ENCODE measurements around the gene ATG9B. TPM values are rescaled to one million over a fixed set of nuclear protein-coding genes. Genes with fewer than 3 reads are reported as not detected.

Gene ATG9B
- total and polyA plus RNA-seq, 2 donors (not counting 3 experiments of a cell fraction or from before 2014, with no cell fraction given), result 0.04 TPM; not detected in 1

DNA sequence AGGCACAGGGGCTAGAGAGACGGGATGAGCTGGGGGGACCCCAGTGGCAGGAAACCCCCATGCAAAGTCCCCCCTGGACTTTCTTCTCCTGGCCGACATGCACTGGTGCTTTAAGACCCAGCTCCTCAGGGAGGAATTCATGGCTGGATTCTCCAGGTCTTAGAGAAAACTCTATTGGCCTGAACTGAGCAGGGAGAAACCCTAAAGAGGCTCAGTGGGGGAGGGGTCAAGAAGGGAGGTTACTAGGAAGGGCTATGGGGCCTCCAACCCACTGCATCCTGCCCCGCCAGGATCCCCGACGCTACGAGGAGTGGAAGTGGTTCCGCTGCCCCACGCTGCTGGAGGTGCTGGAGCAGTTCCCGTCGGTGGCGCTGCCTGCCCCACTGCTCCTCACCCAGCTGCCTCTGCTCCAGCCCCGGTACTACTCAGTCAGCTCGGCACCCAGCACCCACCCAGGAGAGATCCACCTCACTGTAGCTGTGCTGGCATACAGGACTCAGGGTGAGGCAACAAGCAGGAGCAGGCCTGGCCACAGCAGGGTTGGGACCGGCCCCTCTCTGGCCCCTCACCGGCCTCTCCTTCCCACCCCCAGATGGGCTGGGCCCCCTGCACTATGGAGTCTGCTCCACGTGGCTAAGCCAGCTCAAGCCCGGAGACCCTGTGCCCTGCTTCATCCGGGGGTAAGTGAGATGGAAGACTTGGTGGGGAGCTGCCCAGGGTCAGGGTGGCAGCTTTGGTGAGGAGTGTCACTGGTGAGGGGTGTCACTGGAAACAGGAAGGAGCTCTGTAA is 13.8 kb downstream of the ATG9B start:
- Histone ChIP-seq H3K4me2 (ENCODE audit: insufficient read depth, low read length) (no peak overlapping the region), H3K4me3 (replicated peaks in 1 of 3; ENCODE audit: insufficient read depth in 1 of 3, low read depth in 1 of 3, low read length in 3 of 3) (no peak overlapping the region), H2AFZ (ENCODE audit: low read depth, low read length) (no peak overlapping the region), H3K9ac (replicated peaks; ENCODE audit: extremely low read depth, insufficient read depth, low read length) (no peak overlapping the region), H3K9me1 (replicated peaks; ENCODE audit: control insufficient read depth, extremely low read depth, insufficient read depth, low read length) (no peaks in the 10 kb centered on the region), H3K27ac (ENCODE audit: insufficient read depth, low read depth, low read length) (no peak overlapping the region), H3K79me2 (ENCODE audit: control insufficient read depth, insufficient read depth, low read length) (no peaks in the 10 kb centered on the region), H3K36me3 (ENCODE audit: control insufficient read depth in 2 of 2, extremely low read depth in 1 of 2, insufficient read depth in 2 of 2, low read length in 2 of 2) (peaks cover 0 to 26% of the 10 kb centered on the region in 2 experiments), H3K9me3 (replicated peaks; ENCODE audit: control insufficient read depth, insufficient read depth, low read length) (no peaks in the 10 kb centered on the region), H3K4me1 (ENCODE audit: control insufficient read depth, extremely low read depth, insufficient read depth, low read length) (peaks cover 35% of the 10 kb centered on the region), H3K27me3 (ENCODE audit: control insufficient read depth in 2 of 2, insufficient read depth in 2 of 2, low read length in 2 of 2) (no peaks in the 10 kb centered on the region), H4K20me1 (replicated peaks; ENCODE audit: control insufficient read depth, extremely low read depth, insufficient read depth, low read length) (no peaks in the 10 kb centered on the region)
- TF ChIP-seq POLR2AphosphoS5 (IDR thresholded peaks at IDR 0.05; ENCODE audit: insufficient read depth, low read depth, low read length) (peak; percentile 35), GATA2 (IDR thresholded peaks at IDR 0.05; ENCODE audit: insufficient read depth, insufficient read length, low read depth, low read length) (no peak)
- CTCF ChIA-PET, result interaction anchor here (0.9 to 9.4 kb wide), 13 partner anchors 10 to 725 kb away, joined by 3 to 107 read pairs (median 6); partner anchors contain the start of genes ATG9B and NOS3
- intact Hi-C loops (cut with micrococcal nuclease), result no loop called here
- dilution Hi-C loops (cut with MboI; ENCODE audit: extremely low pct_ligation_motif_present, low sequenced_read_pairs), result no loop called here
- FAIRE-seq, result no peak
- no peak for DNase-seq (ENCODE audit: low read depth, low spot score)
- BruUV-seq (replicated peaks), result no TSS peak
- POLR2A ChIA-PET, result no interaction called here

GRCh38 chr7:151010037-151010306 is 14.3 kb downstream of the ATG9B start:
- Histone ChIP-seq H2AFZ (ENCODE audit: low read depth, low read length) (no peak overlapping the region), H4K20me1 (replicated peaks; ENCODE audit: control insufficient read depth, extremely low read depth, insufficient read depth, low read length) (no peaks in the 10 kb centered on the region), H3K4me1 (ENCODE audit: control insufficient read depth, extremely low read depth, insufficient read depth, low read length) (peaks cover 35% of the 10 kb centered on the region), H3K79me2 (ENCODE audit: control insufficient read depth, insufficient read depth, low read length) (no peaks in the 10 kb centered on the region), H3K27ac (ENCODE audit: insufficient read depth, low read depth, low read length) (no peak overlapping the region), H3K4me2 (ENCODE audit: insufficient read depth, low read length) (no peak overlapping the region), H3K27me3 (ENCODE audit: control insufficient read depth in 2 of 2, insufficient read depth in 2 of 2, low read length in 2 of 2) (no peaks in the 10 kb centered on the region), H3K9me1 (replicated peaks; ENCODE audit: control insufficient read depth, extremely low read depth, insufficient read depth, low read length) (no peaks in the 10 kb centered on the region), H3K36me3 (ENCODE audit: control insufficient read depth in 2 of 2, extremely low read depth in 1 of 2, insufficient read depth in 2 of 2, low read length in 2 of 2) (peaks cover 0 to 27% of the 10 kb centered on the region in 2 experiments), H3K9ac (replicated peaks; ENCODE audit: extremely low read depth, insufficient read depth, low read length) (no peak overlapping the region), H3K4me3 (replicated peaks in 1 of 3; ENCODE audit: insufficient read depth in 1 of 3, low read depth in 1 of 3, low read length in 3 of 3) (no peak overlapping the region), H3K9me3 (replicated peaks; ENCODE audit: control insufficient read depth, insufficient read depth, low read length) (no peaks in the 10 kb centered on the region)
- dilution Hi-C loops (cut with MboI; ENCODE audit: extremely low pct_ligation_motif_present, low sequenced_read_pairs) (no loop called here), intact Hi-C loops (cut with micrococcal nuclease) (no loop called here)
- FAIRE-seq (no peak), DNase-seq (ENCODE audit: low read depth, low spot score) (no peak)
- no peak for TF ChIP-seq POLR2AphosphoS5 (IDR thresholded peaks at IDR 0.05; ENCODE audit: insufficient read depth, low read depth, low read length)
- TF ChIP-seq MYC (IDR thresholded peaks at IDR 0.05; ENCODE audit: low read depth, low read length), result no peak
- TF ChIP-seq, protein P1, sequence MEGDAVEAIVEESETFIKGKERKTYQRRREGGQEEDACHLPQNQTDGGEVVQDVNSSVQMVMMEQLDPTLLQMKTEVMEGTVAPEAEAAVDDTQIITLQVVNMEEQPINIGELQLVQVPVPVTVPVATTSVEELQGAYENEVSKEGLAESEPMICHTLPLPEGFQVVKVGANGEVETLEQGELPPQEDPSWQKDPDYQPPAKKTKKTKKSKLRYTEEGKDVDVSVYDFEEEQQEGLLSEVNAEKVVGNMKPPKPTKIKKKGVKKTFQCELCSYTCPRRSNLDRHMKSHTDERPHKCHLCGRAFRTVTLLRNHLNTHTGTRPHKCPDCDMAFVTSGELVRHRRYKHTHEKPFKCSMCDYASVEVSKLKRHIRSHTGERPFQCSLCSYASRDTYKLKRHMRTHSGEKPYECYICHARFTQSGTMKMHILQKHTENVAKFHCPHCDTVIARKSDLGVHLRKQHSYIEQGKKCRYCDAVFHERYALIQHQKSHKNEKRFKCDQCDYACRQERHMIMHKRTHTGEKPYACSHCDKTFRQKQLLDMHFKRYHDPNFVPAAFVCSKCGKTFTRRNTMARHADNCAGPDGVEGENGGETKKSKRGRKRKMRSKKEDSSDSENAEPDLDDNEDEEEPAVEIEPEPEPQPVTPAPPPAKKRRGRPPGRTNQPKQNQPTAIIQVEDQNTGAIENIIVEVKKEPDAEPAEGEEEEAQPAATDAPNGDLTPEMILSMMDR (IDR thresholded peaks at IDR 0.05; ENCODE audit: extremely low read depth in 1 of 2, insufficient read depth in 1 of 2, low read depth in 1 of 2, low read length in 2 of 2), result no peak
- no peak for TF ChIP-seq GATA2 (IDR thresholded peaks at IDR 0.05; ENCODE audit: insufficient read depth, insufficient read length, low read depth, low read length)
- no peak for TF ChIP-seq FOS (IDR thresholded peaks at IDR 0.05; ENCODE audit: borderline replicate concordance, insufficient read depth, low read length)
- no peak for TF ChIP-seq POLR2A (IDR thresholded peaks at IDR 0.05; ENCODE audit: low read depth, low read length)
- no peak for TF ChIP-seq MAX (IDR thresholded peaks at IDR 0.05; ENCODE audit: insufficient read depth, insufficient read length)
- no peak for TF ChIP-seq JUN (IDR thresholded peaks at IDR 0.05; ENCODE audit: borderline replicate concordance, insufficient read depth, insufficient read length, low read depth)
- TF ChIP-seq EZH2 (IDR thresholded peaks at IDR 0.05; ENCODE audit: borderline replicate concordance, low read depth, low read length, severe bottlenecking), result no peak
- no TSS peak for BruUV-seq (replicated peaks)
- ChIA-PET CTCF (interaction anchor here (1.0 to 9.4 kb wide), 10 partner anchors 10 to 112 kb away, joined by 3 to 107 read pairs (median 12); partner anchors contain the start of genes ATG9B and NOS3), POLR2A (no interaction called here)
